Measurements from ENCODE around the gene PGA3.
"Not testable (repeated sequence)": the region's sequence is repeated elsewhere in the genome, so short reads cannot be mapped to it uniquely, and the experiment has no call there.

The PGA3 gene

GRCh38 chr11:61213711-61214324 is 10.5 kb downstream of the PGA3 start:
- not testable (repeated sequence) for H3K27me3 Mint-ChIP-seq (ENCODE audit: low read depth, poor library complexity); H3K4me3 Mint-ChIP-seq; DNase-seq; H3K4me1 Mint-ChIP-seq; H3K9me3 Mint-ChIP-seq; H3K27ac Mint-ChIP-seq; H3K36me3 Mint-ChIP-seq (ENCODE audit: low read depth)

- not testable (repeated sequence) for H3K4me3 Mint-ChIP-seq; H3K9me3 Mint-ChIP-seq; H3K27ac Mint-ChIP-seq; H3K4me1 Mint-ChIP-seq; H3K36me3 Mint-ChIP-seq (ENCODE audit: low read depth); DNase-seq; H3K27me3 Mint-ChIP-seq (ENCODE audit: low read depth, poor library complexity)
Measured at GRCh38 chr11:61218306-61218705, 15.0 kb downstream of the PGA3 start.

GRCh38 chr11:61219016-61219415 is 15.7 kb downstream of the PGA3 start:
- H3K36me3 Mint-ChIP-seq (ENCODE audit: low read depth); H3K27me3 Mint-ChIP-seq (ENCODE audit: low read depth, poor library complexity); H3K4me1 Mint-ChIP-seq; H3K4me3 Mint-ChIP-seq; H3K27ac Mint-ChIP-seq; H3K9me3 Mint-ChIP-seq; DNase-seq: not testable (repeated sequence)

- not testable (repeated sequence) for DNase-seq; H3K4me1 Mint-ChIP-seq; H3K9me3 Mint-ChIP-seq; H3K36me3 Mint-ChIP-seq (ENCODE audit: low read depth); H3K4me3 Mint-ChIP-seq; H3K27me3 Mint-ChIP-seq (ENCODE audit: low read depth, poor library complexity)
- peak within 1 kb of the TSS; percentile 72 for H3K27ac Mint-ChIP-seq
Measured at GRCh38 chr11:61222047-61222446, 18.7 kb downstream of the PGA3 start, which contains the start of gene PGA4. Gene PGA4, plus strand, starts transcription at chr11:61222347. Its CDS starts 54 bp downstream, at chr11:61222401.

GRCh38 chr11:61222692-61223091 is 19.4 kb downstream of the PGA3 start:
- H3K36me3 Mint-ChIP-seq (ENCODE audit: low read depth); H3K4me3 Mint-ChIP-seq; H3K4me1 Mint-ChIP-seq; H3K27me3 Mint-ChIP-seq (ENCODE audit: low read depth, poor library complexity); DNase-seq; H3K27ac Mint-ChIP-seq; H3K9me3 Mint-ChIP-seq: not testable (repeated sequence)

GRCh38 chr11:61226457-61227137 is 23.3 kb downstream of the PGA3 start:
- H3K36me3 Mint-ChIP-seq (ENCODE audit: low read depth); H3K27ac Mint-ChIP-seq: not testable (repeated sequence)

GRCh38 chr11:61229458-61229857 is 26.1 kb downstream of the PGA3 start:
- not testable (repeated sequence) for H3K4me1 Mint-ChIP-seq; DNase-seq; H3K9me3 Mint-ChIP-seq; H3K36me3 Mint-ChIP-seq (ENCODE audit: low read depth); H3K27ac Mint-ChIP-seq; H3K27me3 Mint-ChIP-seq (ENCODE audit: low read depth, poor library complexity); H3K4me3 Mint-ChIP-seq

More at GRCh38 chr11:61226457-61227137, 23.3 kb downstream of the PGA3 start:
- not testable (repeated sequence) for H3K4me1 Mint-ChIP-seq; H3K4me3 Mint-ChIP-seq; DNase-seq; H3K9me3 Mint-ChIP-seq; H3K27me3 Mint-ChIP-seq (ENCODE audit: low read depth, poor library complexity)

GRCh38 chr11:61231033-61231432 is 27.7 kb downstream of the PGA3 start:
- H3K36me3 Mint-ChIP-seq (ENCODE audit: low read depth); DNase-seq; H3K4me3 Mint-ChIP-seq; H3K27me3 Mint-ChIP-seq (ENCODE audit: low read depth, poor library complexity); H3K9me3 Mint-ChIP-seq; H3K27ac Mint-ChIP-seq; H3K4me1 Mint-ChIP-seq: not testable (repeated sequence)

- H3K4me1 Mint-ChIP-seq; DNase-seq; H3K36me3 Mint-ChIP-seq (ENCODE audit: low read depth); H3K9me3 Mint-ChIP-seq; H3K27me3 Mint-ChIP-seq (ENCODE audit: low read depth, poor library complexity); H3K27ac Mint-ChIP-seq; H3K4me3 Mint-ChIP-seq: not testable (repeated sequence)
Measured at GRCh38 chr11:61231585-61231984, 28.3 kb downstream of the PGA3 start.

- not testable (repeated sequence) for H3K4me3 Mint-ChIP-seq; H3K27me3 Mint-ChIP-seq (ENCODE audit: low read depth, poor library complexity); H3K36me3 Mint-ChIP-seq (ENCODE audit: low read depth); H3K27ac Mint-ChIP-seq; H3K9me3 Mint-ChIP-seq; DNase-seq; H3K4me1 Mint-ChIP-seq
Measured at GRCh38 chr11:61232548-61233145, 29.3 kb downstream of the PGA3 start.

- not testable (repeated sequence) for H3K27me3 Mint-ChIP-seq (ENCODE audit: low read depth, poor library complexity); DNase-seq; H3K27ac Mint-ChIP-seq; H3K4me1 Mint-ChIP-seq; H3K4me3 Mint-ChIP-seq; H3K36me3 Mint-ChIP-seq (ENCODE audit: low read depth); H3K9me3 Mint-ChIP-seq
Measured at GRCh38 chr11:61237130-61237529, 33.8 kb downstream of the PGA3 start.

GRCh38 chr11:61240288-61240687 is 37.0 kb downstream of the PGA3 start:
- H3K36me3 Mint-ChIP-seq (ENCODE audit: low read depth); H3K27ac Mint-ChIP-seq; DNase-seq; H3K9me3 Mint-ChIP-seq; H3K4me3 Mint-ChIP-seq; H3K4me1 Mint-ChIP-seq; H3K27me3 Mint-ChIP-seq (ENCODE audit: low read depth, poor library complexity): not testable (repeated sequence)

GRCh38 chr11:61240875-61241274 is 37.6 kb downstream of the PGA3 start, which contains the start of gene PGA5:
Gene PGA5, plus strand, starts transcription at chr11:61241175. Its CDS starts 52 bp downstream, at chr11:61241227.
- not testable (repeated sequence) for H3K27me3 Mint-ChIP-seq (ENCODE audit: low read depth, poor library complexity); H3K27ac Mint-ChIP-seq

GRCh38 chr11:61241526-61241925 is 38.2 kb downstream of the PGA3 start:
- H3K9me3 Mint-ChIP-seq; H3K27ac Mint-ChIP-seq; H3K4me3 Mint-ChIP-seq; H3K36me3 Mint-ChIP-seq (ENCODE audit: low read depth); H3K27me3 Mint-ChIP-seq (ENCODE audit: low read depth, poor library complexity); DNase-seq; H3K4me1 Mint-ChIP-seq: not testable (repeated sequence)

More at GRCh38 chr11:61240875-61241274, 37.6 kb downstream of the PGA3 start, which contains the start of gene PGA5:
- H3K4me3 Mint-ChIP-seq; H3K4me1 Mint-ChIP-seq; H3K9me3 Mint-ChIP-seq; H3K36me3 Mint-ChIP-seq (ENCODE audit: low read depth); DNase-seq: not testable (repeated sequence)

Data from nephron progenitor cell (in vitro differentiated cells).